Measurements from ENCODE around the gene NKX1-1.

The NKX1-1 gene

DNA sequence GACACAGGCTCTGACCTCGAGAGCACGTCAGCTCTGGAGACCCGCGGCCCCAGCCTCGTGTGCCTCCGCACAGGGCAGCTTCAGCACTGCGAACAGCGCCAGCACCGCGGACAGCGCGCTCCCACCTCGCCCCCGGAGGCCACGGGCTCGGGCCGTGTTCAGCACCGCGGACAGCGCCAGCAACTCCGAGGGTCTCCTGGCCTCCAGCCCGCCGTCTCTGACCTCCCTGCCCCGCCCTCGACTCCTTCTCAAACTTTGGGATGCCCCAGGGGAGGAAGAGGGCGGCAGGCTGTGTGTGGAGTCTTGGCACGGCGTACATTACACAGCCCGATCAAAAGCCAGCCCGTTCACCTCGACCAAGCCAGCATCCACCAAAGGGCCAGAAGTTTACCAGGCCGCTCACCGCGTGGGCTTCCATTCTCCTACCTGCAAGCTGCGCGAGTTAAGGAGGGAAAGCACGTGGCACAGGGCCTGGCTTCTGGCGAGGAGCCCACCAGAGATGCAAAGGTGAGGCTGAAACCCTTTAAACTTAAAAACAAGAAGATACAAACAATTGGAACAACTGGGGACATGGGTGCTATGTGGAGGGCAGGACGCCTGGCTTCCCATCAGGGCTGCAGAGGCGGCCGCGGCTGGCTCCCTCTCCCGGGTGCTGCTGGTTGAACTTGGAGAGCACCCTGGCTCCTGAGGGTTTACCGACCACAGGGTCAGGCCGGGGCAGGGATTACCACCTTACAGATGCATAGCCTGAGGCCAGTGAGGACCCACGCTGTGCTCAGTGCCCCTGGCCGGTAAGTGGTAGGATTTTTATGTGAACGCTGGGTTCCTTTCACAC, 4.5 kb upstream of the NKX1-1 start:
- Mint-ChIP-seq H3K36me3 (peaks cover 5% of the 10 kb centered on the region), H3K27ac (no peak overlapping the region), H3K4me3 (no peak overlapping the region), H3K9me3 (no peaks in the 10 kb centered on the region), H3K4me1 (peaks cover 5% of the 10 kb centered on the region)
- DNase-seq (ENCODE audit: low spot score in 2 of 2) (peak in 1 of 2 donors; percentile 63), ATAC-seq (peak; percentile 49)

DNA sequence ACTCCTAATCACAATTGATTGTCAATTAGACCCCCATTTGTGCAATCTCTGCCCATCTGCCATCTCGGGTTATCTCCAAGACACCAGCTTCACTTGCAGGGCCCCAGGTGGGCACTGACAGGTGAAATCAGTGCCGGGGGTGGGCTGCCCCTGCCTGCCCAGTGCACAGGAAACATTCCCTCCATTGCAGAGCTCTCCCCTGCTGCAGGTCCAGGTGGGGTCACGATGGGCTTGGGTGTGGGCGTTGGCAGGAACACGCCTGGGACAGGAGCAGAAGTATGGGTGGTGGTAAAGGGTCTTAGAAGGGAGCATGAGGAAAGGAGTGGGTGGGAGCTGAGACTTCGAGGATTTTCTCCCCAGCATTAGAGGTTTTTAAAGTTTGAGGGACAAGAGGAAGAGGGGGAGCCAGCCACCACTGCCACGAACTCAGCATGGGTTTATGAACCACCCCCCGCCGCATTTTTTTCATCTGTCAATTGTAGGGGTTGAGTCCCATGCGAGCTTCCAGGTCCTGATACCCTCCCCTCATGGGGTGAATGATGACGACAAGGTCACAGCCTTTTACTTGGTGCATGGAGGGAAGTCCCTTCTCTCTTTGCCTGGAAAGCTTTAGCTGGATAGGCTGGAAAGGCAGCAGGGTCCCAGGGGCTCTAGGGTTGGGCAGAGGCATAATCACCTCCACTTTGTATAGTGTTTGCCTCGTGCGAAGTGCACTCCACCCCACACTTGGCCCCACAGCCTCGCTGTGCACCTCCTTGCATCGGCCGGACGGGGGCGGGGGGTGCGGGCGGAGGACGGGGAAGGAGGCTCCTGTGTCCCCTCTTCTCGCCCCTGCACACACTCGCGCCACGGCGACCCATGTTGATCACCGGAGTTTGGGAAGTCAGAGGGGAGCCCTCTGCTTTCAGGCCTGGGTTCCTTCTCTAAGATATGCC, 3.5 kb upstream of the NKX1-1 start:
- Mint-ChIP-seq H3K27ac (no peak overlapping the region), H3K4me1 (peaks cover 5% of the 10 kb centered on the region), H3K36me3 (peaks cover 10% of the 10 kb centered on the region), H3K9me3 (no peaks in the 10 kb centered on the region), H3K4me3 (no peak overlapping the region)
- ATAC-seq (no peak), DNase-seq (ENCODE audit: low spot score in 2 of 2) (no peak)

DNA sequence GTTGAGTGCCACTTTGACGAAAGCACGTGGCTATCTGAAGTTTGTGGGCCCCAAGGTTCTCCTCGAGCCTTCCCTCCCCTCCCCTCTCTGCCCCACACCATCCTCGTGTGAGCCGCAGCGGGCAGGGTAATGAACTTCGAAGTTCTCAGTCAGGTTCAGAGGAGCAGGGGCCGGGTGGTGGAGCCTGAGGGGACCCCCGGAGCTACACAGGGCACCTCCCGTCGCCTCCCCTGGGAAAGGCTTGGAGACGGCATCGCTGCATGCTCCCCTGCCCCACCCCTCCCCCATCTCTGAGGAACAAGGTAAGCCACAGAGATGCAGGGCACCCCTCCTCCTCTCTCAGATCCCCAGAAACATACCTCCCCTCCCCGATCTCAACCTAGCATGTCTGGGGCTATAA, 2.8 kb upstream of the NKX1-1 start:
- Mint-ChIP-seq H3K9me3 (no peaks in the 10 kb centered on the region), H3K4me3 (no peak overlapping the region), H3K4me1 (peaks cover 5% of the 10 kb centered on the region), H3K36me3 (peaks cover 10% of the 10 kb centered on the region), H3K27ac (no peak overlapping the region)
- ATAC-seq: no peak
- DNase-seq (ENCODE audit: low spot score in 2 of 2): no peak

GRCh38 chr4:1408418-1408817, 2.2 kb upstream of the NKX1-1 start:
- Mint-ChIP-seq H3K27ac (no peak overlapping the region), H3K9me3 (no peaks in the 10 kb centered on the region), H3K4me3 (no peak overlapping the region), H3K4me1 (peaks cover 5% of the 10 kb centered on the region), H3K36me3 (peaks cover 10% of the 10 kb centered on the region)
- DNase-seq (ENCODE audit: low spot score in 2 of 2) (peak in 1 of 2 donors; percentile 50), ATAC-seq (no peak)

GRCh38 chr4:1407657-1408333, 1.6 kb upstream of the NKX1-1 start:
- H3K4me1 Mint-ChIP-seq: peaks cover 5% of the 10 kb centered on the region
- peaks cover 10% of the 10 kb centered on the region for H3K36me3 Mint-ChIP-seq
- no peak overlapping the region for H3K4me3 Mint-ChIP-seq
- DNase-seq (ENCODE audit: low spot score in 2 of 2) (no peak), ATAC-seq (no peak)
- H3K9me3 Mint-ChIP-seq: no peaks in the 10 kb centered on the region
- no peak overlapping the region for H3K27ac Mint-ChIP-seq

DNA sequence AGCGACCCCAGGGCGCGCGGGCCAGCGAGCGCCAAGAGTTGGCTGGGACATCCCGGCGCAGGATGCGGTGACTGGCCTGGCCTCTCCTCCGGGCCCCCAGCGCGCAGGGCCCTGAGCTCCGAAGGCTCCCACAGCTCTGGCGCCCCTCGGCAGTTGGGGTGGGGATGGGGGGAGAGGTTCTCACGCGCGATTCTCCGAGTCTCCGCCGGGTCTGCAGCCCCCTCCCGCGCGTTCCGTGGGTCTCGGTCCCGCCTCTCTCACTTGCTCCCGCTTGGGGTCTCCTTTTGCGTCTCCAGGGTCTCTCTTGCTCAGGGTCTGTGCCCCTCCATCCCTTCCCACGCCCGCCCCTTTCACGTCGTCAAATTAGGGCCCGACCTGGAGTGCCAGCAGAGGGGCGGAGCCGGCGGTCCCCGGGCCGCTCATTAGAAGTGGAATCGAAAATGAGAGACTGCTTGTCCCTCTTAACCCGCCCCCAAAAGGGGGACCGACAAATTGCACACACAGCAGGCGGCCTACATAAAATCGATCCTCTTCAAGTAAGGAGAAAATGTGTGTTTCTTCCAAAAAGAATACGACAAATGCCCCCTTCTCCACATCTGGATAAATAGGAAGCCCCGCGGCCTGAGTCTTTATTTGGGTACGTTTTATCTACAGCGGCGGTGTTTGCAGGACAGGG, 877 bp upstream of the NKX1-1 start:
- peaks cover 10% of the 10 kb centered on the region for H3K36me3 Mint-ChIP-seq
- H3K4me1 Mint-ChIP-seq: peaks cover 5% of the 10 kb centered on the region

DNA sequence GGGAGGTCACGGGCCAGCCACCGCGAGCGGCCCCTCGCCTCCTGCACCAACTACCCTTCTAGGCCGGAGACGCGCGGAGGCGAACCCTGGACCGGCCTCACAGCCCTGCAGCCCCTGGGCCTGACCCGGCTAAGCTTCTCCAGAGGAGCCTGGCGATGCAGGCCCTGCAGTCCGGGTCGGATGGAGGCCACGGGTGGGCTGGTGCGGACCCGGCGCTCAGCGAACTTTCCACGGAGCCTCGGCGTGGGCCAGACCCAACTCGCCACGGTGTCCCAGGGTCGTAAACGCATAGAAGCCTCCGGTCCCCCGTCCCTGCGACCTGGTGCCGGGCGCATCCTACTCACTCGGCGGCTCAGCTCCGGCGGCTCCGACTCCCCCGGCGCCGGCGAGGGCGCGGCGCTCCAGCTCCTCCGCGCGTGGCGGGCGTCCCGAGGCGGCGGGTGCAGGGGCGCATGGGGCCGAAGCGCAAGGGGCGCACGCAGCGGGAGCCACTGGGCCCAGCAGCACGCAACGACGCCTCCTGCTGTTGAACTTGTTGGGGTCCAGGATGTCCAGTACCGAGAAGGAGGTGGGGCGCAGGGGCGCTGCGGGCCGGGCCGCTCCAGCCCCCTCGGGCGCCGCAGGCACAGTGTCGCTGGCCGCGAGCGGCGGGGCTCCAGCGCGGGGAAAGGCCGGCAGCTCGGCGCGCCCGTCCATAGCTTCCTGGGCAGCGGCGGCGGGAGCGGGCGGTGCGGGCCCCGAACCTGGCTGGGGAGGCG, 427 bp downstream of the NKX1-1 start:
- ATAC-seq (no peak), DNase-seq (ENCODE audit: low spot score in 2 of 2) (peak in 1 of 2 donors; percentile 48)
- no peaks in the 10 kb centered on the region for H3K9me3 Mint-ChIP-seq
- H3K27ac Mint-ChIP-seq: no peak overlapping the region
- no peak overlapping the region for H3K4me3 Mint-ChIP-seq
- peaks cover 10% of the 10 kb centered on the region for H3K36me3 Mint-ChIP-seq
- H3K4me1 Mint-ChIP-seq: peaks cover 5% of the 10 kb centered on the region

More for the DNA sequence above, 877 bp upstream of the NKX1-1 start:
- ATAC-seq (no peak), DNase-seq (ENCODE audit: low spot score in 2 of 2) (peak in 1 of 2 donors; percentile 48)
- Mint-ChIP-seq H3K4me3 (no peak overlapping the region), H3K27ac (no peak overlapping the region), H3K9me3 (no peaks in the 10 kb centered on the region)

GRCh38 chr4:1405254-1405635, 997 bp downstream of the NKX1-1 start:
- no peak overlapping the region for H3K27ac Mint-ChIP-seq
- H3K4me3 Mint-ChIP-seq: no peak overlapping the region
- H3K4me1 Mint-ChIP-seq: peaks cover 5% of the 10 kb centered on the region
- ATAC-seq: no peak
- no peaks in the 10 kb centered on the region for H3K9me3 Mint-ChIP-seq
- peaks cover 10% of the 10 kb centered on the region for H3K36me3 Mint-ChIP-seq
- peak in 1 of 2 donors; percentile 46 for DNase-seq (ENCODE audit: low spot score in 2 of 2)

GRCh38 chr4:1404573-1405253, 1.5 kb downstream of the NKX1-1 start:
- Mint-ChIP-seq H3K4me3 (no peak overlapping the region), H3K27ac (no peak overlapping the region)

DNA sequence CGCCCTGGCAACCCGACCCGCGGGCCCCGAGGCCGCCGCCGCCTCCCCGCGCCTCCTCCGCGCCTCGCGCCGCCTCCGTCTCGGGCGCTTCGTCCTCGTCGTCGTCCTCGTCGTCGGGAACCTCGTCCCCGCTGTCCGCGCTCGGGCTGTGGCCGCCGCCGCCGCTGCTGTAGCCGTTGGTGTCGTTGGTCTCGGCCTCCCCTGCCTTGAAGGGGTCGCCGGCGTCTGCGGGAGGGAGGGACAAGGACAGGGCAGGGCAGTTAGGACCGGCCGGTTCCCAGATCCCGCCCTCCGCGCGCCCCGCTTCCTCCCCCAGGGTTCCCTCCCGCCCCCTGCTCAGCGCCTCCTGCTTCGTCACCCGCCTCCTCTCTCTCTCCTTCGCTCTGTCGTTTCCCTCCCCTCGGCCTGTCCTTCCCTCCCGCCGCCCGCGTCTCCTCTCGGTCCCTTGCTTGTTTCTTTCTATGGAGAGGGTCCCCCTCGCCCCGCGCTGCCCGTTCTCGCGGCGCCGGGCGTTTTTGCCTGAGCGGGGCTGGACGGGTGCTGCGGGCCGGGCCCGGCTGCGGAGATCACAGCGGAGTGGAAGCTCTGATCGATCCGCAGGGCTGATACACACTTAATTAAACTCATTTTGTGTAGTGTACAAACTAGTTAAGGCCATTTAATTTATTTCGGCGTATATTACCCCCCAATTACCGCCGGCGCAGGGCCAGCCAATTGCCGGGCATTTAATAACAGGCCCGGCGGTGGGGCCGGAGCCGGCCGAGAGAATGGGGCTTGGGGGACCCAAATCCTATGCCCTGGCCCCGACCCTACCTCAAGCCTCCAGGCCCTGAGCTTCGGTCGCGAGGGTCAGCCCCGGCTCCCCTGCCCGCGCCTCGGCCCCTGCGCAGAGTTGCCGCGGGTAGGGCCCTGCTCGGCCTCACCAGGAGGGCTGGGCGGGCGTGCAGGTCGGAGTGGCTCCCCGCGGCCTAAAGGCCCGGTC, 2.4 kb downstream of the NKX1-1 start:
- Mint-ChIP-seq H3K9me3 (no peaks in the 10 kb centered on the region), H3K36me3 (peaks cover 10% of the 10 kb centered on the region), H3K4me1 (peaks cover 5% of the 10 kb centered on the region), H3K27ac (no peak overlapping the region), H3K4me3 (no peak overlapping the region)
- ATAC-seq (no peak), DNase-seq (ENCODE audit: low spot score in 2 of 2) (peak in 1 of 2 donors; percentile 50)

More at GRCh38 chr4:1404573-1405253, 1.5 kb downstream of the NKX1-1 start:
- ATAC-seq: no peak
- Mint-ChIP-seq H3K4me1 (peaks cover 5% of the 10 kb centered on the region), H3K9me3 (no peaks in the 10 kb centered on the region), H3K36me3 (peaks cover 10% of the 10 kb centered on the region)
- DNase-seq (ENCODE audit: low spot score in 2 of 2): no peak

- H3K9me3 Mint-ChIP-seq: no peaks in the 10 kb centered on the region
- no peak for ATAC-seq
- no peak overlapping the region for H3K4me3 Mint-ChIP-seq
- peak in 1 of 2 donors; percentile 44 for DNase-seq (ENCODE audit: low spot score in 2 of 2)
- H3K27ac Mint-ChIP-seq: no peak overlapping the region
- peaks cover 7% of the 10 kb centered on the region for H3K36me3 Mint-ChIP-seq
- peaks cover under 1% of the 10 kb centered on the region for H3K4me1 Mint-ChIP-seq
Measured at GRCh38 chr4:1403177-1403583, 3.1 kb downstream of the NKX1-1 start.

DNA sequence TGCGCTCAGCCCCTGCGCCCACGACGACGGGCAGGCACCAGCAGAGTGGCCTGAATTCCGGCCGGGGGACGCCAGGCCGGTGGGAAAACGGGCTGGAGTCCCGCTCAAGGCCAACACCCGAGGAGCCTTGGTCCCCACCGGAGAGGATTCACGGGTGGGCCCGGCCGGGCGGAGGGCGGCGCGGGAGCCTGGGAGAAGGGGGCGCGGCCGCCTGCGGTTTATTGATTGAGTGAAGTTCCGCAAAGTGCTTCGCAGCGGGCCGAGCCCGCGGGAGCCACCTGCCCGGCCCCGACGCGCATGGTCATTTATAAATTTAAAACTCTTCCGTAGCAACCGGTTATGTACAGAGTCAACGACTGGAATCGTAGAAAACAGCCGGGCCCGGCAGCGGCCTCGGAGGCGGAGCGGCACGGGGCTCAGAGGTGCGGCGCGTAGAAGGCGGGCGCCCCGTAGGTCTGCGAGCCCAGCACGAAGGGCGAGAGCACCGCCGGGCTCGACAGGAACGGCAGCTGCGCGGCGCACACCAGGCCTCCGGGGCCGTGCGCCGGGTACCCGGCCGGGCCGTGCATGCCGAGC, 3.6 kb downstream of the NKX1-1 start:
- Mint-ChIP-seq H3K36me3 (peaks cover 5% of the 10 kb centered on the region), H3K9me3 (no peaks in the 10 kb centered on the region), H3K4me3 (no peak overlapping the region), H3K4me1 (no peaks in the 10 kb centered on the region), H3K27ac (no peak overlapping the region)
- no peak for ATAC-seq
- peak in 1 of 2 donors; percentile 46 for DNase-seq (ENCODE audit: low spot score in 2 of 2)
